GM21619 (cell line): Measurements from ENCODE around the gene APBB1.

Experiments used
- ATAC-seq: cut with Tn5 transposase; IDR thresholded peaks from one replicate; pipeline ENCODE4 v1.9.1; 2021; ENCODE audit not compliant: unreplicated experiment

The APBB1 gene

DNA sequence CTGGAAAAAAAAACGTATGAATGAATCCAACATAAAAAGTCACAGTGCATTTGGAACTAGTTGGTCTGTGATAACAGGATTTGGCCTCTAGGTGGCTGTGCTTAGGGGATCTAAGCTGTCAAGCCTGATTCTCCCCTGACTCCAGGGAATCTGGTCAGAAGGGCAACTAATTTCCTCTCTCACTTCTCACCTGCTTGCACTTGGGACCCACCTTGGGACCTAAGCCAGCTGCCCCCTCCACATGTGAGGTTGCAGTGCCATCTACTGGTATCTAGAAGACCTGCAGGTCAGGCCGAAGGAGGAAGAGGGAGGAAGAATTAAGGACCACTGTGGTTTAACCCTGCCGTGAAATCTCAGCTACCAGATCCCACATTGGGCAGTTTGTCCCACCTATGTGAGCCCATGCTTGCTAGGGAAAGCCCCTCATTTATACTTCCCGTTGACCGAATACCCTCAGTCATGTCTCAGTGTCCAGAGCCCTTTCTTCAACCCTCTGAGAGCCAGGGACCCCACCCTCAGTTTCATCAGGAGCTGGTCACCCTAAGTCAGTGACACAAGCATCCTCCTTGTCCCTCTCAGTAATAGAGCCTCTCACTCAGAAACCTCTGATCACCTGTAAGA, 65.4 kb downstream of the APBB1 start:
- ATAC-seq = peak; percentile 84

DNA sequence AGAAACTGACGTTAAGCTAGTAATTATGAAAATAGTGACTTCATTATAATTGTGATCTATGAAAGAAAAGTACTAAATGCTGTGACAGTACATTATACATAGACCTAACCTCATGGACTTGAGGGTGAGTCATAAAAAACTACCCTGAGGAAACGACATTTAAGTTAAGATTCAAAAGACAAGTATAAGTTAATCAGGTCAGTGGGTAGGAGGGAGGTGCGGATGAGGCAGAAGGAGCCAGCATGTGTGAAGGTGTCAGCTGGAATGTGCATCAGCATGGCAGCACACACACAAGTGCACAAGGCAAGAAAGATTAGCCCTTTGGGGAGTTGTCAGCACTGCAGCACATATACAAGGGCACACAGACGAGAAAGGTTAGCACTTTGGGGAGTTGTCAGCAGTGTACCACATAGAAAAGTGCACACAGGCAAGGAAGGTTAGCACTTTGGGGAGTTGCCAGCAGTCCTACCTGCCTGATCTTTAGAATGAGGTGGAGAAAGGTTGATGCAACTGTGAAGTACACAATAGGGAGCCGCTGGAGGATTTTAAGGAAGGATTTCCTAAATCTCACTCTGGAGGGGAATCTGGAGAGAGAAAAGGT, 67.0 kb downstream of the APBB1 start:
- ATAC-seq = no peak

DNA sequence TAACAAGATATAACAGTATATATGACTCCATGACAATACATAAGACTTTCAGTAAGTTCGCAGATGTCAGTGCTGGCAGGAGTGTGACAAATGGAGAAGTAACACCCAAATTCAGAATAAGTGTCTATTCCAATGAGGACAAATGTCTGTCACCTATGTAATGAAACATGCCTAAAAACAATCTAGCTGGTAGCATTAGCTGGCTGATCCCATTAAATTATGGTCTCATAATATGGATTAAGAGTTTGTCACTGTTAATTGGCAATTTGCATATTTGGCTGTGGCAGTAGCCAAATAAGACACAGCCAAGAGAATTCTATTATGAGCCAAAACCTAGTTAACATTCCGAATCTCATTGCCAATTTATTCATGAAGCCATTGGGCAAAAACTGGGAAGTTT, 68.4 kb downstream of the APBB1 start:
- no peak for ATAC-seq

DNA sequence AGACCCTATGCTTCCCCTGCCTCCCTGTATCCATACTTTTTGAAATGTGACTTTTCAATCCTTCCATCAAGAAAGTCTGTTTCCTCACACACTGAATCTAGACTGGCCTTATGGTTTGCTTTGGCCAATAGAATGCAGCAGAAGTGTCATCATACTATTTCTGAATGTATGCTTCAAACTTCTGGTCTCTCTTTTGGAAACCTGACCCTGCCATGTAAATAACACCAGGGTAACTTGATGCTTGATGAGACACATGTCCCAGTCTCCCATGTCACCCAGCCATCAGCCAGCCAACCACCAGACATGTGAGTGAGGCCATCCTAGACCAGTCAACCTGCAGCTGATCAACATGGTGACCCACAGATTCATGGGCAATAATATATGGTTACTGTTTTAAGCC, 68.9 kb downstream of the APBB1 start:
- ATAC-seq = no peak

DNA sequence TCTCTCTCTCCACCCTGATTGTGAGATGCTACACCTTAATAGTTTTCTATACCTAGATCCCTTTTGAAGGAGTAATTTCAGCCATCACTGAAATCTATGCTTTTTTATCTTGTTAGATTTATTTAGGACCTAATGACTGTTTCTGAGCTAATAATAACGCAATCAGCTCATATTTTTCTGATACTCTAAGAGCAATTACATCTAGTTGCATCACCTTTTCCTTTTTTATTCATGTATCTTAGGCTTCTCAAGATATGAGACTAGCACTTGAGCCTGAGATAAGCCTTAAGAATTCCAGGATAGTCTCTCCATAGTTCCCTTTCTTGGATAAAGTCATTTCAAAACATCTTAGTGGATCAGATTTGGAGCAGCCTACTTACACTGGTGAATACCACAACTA, 73.5 kb downstream of the APBB1 start:
- no peak for ATAC-seq
